Eye (tissue), 1 donor: ENCODE results near the gene MYH9.
A peak's percentile ranks its signal among the peaks of the same experiment; 100 is the strongest.
"Not testable (repeated sequence)": the region's sequence is repeated elsewhere in the genome, so short reads cannot be mapped to it uniquely, and the experiment has no call there.

ENCODE experiments used
- DNase-seq: peaks from one replicate; pipeline ENCODE4 v3.0.0-alpha.2; 2015

Gene MYH9

DNA sequence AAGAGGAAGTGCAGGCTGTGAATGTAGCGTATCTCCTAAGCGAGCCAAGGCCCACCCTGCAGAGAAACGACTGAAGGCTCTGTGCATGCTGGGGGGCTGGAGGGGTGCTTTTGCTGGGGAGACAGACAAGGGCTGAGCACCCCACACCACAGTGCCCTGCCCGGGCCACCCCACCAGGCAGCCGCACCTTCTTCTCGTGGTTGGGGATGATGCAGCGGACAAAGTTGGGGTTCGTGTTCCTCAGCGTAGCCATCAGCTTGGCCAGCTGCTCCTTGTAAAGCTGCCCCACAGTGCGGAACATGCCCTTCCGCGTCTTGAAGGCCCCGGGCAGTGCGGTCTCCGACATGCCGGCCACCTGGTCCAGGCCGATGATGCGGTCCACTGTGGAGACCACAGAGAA lies 81.5 kb downstream of the MYH9 start:
- no peak for DNase-seq

DNA sequence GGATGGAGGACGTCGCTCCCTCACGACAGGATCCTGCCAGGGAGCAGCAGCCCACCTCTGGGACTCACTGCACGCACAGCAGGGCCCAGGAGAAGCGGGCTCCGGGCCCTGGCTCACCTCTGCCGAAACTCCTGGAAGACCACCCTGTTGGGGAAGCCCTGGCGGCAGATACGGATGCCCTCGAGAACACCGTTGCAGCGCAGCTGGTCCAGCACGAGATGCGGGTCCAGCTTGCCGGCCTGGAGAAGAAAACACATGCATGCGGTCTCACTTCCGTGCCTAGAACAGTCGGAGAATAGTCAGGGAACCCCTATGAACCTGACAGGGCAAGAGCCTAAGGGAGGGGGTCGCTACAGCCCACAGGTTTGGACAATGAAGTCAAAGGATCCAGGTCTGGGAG lies 82.0 kb downstream of the MYH9 start:
- no peak for DNase-seq

DNA sequence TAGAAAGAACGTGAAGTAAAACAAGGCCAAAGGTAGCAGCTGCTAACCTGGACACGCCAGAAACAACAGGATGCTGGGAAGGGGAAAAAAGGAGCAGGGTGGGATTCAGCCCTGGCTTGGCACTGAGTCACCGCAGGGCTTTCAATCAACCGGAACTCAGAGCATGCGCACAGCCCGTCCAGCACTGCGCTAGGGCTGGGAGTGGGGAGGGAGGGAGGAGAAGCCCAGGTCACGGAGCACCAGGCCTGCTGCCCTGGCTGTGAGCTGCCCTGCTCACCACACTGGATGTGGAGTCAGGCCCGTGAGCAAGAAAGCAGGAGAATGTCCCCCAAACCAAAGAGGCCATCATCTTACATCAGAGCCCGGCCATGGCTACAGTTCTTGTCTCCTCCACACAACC lies 83.3 kb downstream of the MYH9 start:
- DNase-seq, result no peak

DNA sequence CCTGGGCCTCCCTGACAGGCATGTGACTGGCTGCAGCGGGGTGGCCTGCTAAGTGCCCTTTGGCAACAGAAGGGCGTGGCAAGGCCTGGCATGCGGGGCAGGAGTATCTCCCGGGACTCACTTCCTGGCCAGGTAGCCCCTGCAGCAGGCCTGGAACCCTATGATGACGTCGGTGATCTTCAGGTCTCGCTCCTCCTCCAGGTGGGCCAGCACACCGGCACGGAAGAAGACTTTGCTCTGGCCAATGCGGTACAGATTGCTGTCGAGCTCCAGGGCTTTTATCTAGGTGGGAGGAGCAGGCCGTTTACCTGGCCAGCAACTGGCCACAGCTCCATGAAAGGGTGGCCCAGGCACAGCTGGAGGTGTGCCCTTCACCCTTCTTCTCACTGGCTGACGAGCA lies 83.9 kb downstream of the MYH9 start:
- no peak for DNase-seq

DNA sequence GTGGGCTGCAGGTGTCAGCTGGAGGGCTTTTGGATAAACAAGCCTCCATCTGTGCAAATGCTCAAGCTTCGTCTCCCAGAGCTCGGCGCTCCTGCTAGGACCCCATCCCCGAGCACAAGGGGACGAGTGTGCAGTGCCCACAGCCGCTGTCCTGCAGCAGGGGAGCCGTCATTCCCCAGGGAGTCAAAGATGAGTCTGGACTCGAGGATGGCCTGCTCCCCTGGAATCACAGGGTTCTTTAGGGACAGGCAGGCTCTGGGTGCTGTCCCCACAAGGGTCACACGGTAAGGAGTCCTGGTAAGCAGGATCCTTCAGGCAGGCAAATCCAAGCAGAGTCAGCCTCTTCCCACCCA lies 84.7 kb downstream of the MYH9 start:
- DNase-seq, result no peak

DNA sequence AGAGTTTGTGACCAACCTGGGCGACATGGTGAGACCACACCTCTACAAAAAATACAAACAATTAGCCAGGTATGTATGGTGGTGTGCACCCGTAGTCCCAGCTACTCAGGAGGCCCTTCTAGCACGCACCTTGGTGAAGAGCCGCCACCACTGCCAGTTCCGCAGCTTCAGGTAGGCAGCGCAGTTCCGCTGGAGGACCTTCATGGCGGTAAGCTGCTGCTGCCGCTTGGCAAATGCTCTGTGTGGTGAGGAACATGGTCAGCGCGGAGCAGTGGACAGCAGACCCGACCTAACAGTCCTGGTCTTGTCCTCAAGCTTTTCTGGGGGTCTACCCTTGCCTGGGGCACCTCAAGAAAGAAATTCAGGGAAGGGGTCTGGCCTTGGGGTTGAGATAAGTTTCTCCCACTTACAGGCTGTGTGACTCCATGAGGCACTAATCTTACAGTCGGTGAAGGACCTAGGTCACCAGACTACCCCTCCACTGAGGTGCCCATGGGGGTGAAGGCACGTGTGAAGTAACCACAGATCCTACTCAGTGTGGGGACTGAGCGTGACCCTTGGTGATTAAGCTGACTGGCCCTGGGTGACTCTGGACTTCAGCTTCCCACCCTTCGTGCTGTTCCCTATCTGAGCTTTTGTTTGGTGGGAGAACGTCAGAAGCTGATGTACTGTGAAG lies 85.2 kb downstream of the MYH9 start:
- DNase-seq, result no peak

DNA sequence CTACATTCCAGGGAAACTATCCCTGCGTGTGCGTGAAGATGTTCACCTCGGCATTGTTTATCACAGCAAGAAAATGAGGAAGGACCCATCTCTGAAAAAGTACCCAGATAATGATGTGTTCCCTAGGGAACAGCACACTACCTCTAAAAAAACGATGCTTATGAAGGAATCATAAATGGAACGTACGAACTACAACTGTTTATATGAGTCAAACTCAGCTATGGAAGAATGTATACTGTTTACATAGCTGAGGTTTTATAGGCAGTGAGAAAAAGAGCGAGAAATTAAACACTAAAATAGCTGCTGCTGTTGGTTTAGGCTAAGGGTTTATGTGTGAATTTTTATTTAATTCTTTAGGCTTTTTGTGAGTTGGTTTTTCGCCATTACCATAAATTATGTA lies 85.9 kb downstream of the MYH9 start:
- no peak for DNase-seq

DNA sequence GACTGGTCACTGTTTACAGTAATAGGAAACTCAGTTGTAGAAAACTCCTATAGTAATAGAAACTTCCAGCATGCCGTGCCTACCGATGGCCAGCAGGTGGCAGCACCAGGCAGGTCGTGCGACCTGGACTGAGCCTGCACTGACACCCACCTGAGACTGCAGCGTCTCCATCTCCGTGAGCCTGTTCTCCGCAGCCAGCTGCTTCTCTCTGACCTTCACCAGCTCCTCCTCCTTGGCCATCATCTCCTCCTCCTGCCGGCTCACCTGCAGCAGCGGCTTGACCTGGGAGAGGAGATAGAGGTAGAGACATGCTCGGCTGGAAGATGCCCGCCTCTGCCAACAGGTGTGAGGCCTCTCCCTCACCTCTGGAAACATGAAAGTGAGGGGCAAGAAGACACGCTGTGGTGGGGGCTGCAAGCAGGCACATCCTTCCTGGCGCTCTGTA lies 86.4 kb downstream of the MYH9 start:
- peak; percentile 83 for DNase-seq

DNA sequence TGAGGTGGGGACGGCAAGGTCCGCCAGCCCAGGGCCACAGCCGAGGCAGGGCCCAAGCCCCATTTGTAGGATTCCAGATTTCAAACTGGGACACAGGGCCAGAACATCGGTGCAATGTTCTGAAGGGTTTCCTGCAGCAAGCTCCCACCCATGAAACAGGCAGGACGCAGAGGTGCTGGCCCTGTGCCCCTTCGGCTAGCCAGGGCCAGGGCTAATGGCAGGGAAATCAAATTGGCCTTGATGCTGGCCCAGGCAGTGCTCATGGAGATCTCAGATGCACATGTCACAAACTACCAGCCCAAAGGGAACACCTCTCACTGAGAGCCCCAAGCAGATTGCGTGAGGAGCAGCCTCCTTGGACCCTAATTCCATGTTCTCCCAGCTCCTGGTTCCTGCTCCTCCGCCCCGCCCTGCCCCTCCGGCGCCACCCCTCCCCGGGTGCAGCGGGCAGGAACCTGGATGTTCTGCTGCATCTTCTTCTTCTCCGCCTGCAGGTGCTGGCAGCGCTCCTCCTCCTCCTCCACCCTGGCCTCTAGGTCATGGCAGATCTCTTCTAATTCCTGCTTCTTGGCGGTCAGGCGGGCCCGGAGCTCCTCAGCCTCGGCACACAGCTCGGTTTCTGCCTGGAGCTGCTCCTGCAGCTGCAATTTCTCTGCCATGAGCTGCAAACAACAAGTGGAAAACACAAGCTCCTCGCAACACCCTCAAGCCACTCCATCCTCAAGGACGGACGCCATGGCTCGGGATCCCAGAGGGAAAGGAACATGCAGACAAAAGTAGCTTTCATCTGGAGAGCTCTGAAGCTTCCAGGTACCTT lies 87.2 kb downstream of the MYH9 start:
- DNase-seq, result no peak

DNA sequence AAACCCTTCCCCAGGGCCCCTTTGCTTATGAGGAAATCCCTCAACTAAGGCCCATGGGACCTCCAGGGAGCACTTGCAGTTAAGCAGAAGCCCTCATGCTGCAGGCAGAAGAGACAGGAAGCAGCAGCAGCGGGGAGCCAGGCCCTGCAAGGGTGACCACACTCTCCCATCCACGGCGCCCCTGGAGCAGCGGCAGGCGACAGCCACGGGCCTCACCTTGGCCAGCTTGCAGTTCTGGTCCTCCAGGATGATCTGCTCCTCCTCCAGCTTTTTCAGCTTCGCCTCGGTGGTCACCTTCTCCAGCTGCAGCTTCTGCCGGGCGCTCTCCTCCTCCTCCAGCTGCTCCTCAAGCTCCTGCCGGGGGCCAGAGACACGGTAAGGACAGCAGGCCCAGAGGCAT lies 87.9 kb downstream of the MYH9 start:
- no peak for DNase-seq

DNA sequence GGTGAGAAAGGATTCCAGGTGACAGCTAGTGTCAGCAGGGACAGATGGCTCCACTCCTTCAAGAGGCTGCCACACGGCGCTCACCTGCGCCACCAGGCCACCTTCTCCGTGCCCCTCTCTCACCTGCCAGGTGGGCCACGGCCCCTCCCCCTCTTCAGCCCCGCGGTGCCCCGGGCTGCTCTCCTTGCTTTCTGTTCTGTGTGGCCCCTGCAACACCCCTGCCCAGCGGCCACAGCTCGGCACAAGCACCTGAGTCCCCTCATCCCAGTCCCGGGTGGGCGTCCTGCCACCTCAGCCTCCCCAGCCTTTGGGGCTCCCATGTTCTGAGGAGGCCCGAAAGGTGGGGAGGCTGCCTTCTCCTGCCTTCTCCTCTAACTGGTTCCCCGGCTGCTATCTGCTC lies 88.5 kb downstream of the MYH9 start:
- no peak for DNase-seq

DNA sequence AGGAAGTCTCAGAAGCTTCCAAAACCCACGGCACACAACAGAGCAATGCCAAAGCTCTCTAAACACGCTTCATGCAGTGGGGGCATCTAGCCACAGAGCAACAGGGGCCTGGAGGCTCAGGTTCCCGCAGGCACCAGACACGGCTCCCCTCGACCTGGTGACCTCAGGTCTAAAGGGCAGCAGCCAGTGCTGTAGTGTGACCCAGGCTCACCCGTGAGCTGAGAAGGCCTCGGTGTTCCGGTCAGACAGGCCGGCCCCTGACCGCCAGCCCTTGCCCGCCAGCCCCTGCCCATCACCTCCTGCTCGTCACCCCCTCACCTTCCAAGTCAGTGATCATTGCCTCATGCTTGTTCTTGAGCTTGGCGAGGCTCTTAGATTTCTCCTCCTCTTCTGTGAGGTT lies 89.2 kb downstream of the MYH9 start:
- DNase-seq, result no peak

DNA sequence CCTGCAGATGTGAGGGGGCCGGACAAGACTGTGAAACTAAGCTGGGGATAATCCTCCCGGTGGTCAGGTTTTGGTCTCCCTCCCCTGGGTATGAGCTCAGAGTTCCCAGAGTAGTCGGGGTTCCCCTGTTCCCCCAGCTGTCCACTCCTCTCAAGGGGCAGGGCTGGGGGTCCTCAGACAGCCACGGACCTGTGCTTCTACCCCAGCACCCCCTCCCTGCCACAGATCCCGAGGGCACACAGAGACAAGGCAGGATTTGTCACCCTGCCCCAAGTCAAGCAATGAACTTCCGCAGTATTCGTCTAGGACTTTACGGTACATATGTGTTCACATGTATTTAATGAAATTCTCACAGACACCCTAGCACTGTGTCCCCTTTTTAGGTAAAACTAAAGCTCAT lies 89.6 kb downstream of the MYH9 start:
- DNase-seq, result no peak

DNA sequence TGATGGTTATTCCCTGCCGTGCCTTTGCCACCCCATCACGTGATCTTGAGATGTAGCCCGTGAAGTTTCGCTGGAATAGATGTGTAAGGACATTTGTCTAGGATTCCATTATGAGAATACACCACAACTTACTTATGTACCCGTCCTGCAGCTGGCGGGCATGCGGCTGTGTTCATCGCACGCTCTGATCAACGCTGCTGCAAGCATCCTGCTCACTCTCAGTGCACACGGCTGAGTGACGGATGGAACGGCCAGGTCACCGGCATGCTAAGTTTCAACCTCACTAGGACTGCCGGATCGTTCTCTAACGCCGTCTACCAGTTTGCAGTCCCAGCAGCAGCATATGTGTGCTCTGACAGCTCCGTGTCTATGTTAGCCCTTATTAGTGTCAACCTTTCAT lies 90.2 kb downstream of the MYH9 start:
- no peak for DNase-seq

DNA sequence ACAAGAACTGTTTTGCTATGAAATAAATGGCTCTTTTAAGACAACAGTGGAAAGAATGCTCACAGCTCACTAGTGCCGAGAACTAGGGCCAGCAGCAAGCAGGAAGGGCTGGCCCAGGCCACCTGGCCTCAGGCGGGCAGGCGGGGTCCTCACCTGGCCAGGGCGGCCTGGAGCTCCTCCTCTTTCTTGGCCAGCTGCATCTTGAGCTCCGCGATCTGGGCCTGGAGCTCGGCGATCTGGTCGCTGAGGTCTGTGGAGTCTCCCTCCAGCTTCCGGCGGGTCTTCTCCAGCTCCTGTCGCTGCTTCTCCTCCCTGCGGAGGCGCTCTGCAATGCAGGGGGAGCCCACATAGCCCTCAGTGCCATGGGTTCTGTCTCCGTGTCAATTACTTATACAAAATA lies 91.1 kb downstream of the MYH9 start:
- DNase-seq, result no peak

DNA sequence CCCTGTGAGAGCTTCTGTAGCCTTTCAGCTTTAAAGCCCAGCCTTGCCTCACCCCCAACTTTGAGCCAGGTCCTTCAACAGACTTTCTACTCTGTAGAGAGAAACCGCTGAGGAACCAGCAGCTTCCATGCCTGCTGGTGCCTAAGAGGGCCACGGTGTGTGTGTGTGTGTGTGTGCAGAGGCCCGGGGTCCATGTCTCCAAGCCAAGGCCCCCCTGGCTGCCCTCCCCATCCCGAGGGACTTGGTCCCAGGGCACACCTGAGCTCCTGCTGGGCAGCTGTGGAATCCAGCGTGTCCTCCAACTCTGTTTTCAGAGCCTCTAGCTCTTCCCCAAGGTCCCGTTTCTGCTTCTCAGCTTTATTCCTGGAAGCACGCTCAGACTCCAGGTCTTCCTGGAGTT lies 92.5 kb downstream of the MYH9 start:
- DNase-seq, result no peak

DNA sequence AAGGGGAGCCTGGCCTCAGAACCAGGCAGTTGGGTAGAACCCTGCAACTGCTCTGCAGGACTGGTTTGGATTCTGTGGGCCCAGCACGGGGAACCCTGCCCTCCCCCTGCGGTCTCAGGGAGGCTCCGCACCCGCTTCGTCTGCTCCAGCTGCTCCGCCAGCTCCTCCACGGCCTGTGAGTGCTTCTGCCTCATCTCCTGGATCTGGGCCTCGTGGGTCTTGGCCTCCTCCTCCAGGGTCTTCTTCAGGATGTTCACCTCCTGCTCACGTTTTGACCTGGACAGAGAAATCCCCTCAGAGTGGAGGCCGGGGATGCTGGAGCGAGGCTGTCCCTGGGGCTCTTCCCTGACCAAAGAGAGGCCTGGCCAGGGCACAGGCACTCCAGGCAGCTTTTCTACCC lies 93.0 kb downstream of the MYH9 start:
- DNase-seq, result no peak

DNA sequence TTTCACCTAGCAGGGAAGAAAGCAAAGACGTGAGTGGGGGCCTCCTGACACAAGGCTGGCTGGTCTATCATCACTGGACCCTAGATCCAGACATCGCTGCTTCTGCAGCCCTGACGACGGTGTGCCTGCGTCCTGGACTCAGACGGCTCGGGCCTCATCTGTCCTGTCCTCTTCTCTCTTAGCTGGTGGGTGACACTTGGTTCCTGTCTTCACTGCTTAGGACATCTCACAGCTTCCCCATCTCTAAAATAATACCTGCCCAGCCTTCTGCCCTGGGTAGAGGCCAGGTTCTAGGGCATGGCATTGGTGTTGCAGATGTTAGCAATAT lies 93.5 kb downstream of the MYH9 start:
- DNase-seq, result no peak

DNA sequence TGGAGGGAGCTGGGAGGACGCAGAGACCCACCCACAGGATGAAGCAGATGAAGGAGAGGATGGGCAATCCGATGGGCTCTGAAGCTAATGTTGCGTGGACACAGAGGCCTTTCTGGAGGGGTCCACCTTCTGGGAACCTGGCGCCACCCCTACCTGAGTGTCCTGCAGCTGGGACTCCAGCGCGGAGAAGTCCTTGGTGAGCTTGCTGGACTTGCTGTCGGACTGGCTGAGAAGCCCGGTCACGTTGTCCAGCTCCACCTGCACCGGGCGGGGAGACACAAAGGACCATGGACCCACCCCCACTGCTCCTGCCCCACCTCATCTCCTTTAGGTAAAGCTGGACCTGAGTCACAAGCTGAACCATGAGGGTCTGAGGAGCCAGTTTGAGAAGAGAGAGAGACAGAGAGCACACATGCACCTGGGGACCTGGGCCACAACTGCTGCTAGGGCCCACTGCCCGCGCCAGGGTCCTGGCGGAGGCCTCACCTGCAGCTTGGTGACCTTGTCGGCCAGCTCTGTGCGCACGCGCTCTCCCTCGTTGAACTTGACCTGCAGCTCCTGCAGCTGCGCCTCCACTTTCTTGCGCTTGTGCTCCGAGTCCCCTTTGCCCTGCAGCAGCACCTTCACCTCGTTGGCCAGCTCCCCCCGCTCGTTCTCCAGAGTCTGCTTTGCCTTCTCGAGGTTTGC lies 94.0 kb downstream of the MYH9 start:
- DNase-seq, result no peak

DNA sequence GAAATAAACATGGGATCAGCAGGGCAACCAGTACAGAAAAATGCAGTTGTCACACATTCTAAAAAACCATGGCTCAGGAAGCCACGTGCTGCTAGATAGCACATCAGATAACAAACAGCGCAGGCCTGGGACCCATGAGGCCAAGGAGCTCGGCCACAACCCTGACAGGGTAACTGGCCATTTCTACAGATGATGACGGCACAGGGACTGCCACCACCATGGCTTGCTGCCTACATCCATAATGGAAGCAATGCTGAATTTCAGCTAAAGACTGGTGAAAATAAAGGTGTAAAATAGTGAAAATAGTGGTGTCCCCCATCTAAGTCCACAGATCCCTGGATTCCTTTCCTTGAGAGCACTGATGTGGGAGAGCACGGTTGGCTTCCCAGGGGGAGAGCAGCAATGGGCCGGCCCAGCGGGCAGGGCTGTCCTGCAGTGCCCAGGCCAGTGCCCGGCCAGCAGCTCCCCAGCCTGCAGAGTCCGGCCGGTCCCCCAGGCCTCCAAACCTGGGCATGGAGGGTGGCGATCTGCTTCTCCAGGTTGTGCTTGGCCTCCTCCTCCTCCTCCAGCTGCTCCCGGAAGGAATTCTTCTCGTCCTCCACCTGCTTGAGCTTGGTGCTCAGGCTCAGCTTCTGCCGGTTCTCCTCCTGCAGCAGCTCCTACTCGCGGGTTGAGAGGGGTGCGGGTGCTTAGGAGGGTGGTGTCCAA lies 94.8 kb downstream of the MYH9 start:
- no peak for DNase-seq

DNA sequence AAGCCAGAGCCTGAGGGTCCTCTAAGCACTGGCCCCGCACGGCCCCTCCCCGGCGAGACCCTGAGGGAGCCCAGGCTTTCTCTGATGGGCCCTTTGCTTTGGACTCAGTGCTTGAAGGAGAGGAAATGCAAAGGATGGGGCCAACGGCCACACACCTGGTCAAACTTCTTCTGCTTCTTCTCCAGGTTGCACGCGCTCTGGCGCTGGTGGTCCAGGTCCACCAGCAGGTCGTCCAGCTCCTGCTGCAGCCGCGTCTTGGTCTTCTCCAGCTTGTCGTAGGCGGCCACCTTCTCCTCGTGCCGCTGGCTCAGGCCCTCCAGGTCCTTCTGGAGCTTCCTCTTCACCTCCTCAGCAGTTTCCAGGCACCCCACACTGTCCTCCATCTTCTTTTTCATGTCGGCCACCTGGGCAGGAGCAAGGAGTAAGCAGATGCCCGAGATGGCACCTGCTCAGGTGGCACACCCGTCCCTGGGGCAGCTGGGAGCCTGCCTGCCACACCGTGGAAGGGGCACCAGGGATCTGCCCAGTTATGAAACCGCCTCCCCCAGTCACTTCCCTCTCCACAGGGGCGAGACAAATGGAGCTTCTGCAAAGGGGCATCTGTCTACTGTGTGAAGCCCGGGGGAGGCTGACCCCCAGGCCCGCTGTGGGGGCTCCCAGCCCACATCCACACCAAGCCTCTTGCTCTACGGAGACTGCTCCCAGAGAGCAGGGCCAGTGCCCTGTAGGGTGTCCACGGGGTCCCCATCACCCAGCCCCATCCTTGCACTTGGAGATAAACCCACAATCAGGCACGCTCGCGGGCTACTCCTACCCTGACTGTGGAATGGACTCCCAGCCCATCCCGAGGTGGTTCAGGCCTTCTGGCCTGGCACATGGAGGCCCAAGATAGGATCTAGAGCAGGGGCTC lies 95.7 kb downstream of the MYH9 start:
- no peak for DNase-seq

DNA sequence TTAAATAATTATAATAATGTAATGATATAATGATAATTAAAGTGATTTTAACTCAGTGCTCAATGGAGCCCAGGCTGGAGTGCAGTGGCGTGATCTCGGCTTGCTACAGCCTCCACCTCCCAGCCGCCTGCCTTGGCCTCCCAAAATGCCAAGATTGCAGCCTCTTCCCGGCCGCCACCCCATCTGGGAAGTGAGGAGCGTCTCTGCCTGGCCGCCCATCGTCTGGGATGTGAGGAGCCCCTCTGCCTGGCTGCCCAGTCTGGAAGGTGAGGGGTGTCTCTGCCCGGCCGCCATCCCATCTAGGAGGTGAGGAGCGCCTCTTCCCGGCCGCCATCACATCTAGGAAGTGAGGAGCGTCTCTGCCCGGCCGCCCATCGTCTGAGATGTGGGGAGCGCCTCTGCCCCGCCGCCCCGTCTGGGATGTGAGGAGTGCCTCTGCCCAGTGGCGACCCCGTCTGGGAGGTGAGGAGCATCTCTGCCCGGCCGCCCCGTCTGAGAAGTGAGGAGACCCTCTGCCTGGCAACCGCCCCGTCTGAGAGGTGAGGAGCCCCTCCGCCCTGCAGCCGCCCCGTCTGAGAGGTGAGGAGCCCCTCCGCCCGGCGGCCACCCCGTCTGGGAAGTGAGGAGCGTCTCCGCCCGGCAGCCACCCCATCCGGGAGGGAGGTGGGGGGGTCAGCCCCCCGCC lies 97.2 kb downstream of the MYH9 start:
- DNase-seq, result not testable (repeated sequence)
